Fibroblast of lung (primary cell): ENCODE data around the gene RFX2.

Experiments
- EZH2 ChIP-seq: IDR thresholded peaks from 2 replicates; pipeline ENCODE4 v1.5.1; 2012; ENCODE audit warnings: low read length, control low read depth, mild to moderate bottlenecking; ENCODE audit errors: missing control alignments
- TF ChIP-seq, protein P1 (sequence below), 2 donors: IDR thresholded peaks in 1 of 2; conservative IDR thresholded peaks in 1 of 2; 1 replicate in 1 of 2; 2 replicates in 1 of 2; pipeline ENCODE4 v1.5.1; 2011 to 2012; ENCODE audit warnings: low read length in 2 of 2, control low read depth in 1 of 2, inconsistent platforms in 1 of 2, low read depth in 1 of 2, mild to moderate bottlenecking in 1 of 2

DNA sequence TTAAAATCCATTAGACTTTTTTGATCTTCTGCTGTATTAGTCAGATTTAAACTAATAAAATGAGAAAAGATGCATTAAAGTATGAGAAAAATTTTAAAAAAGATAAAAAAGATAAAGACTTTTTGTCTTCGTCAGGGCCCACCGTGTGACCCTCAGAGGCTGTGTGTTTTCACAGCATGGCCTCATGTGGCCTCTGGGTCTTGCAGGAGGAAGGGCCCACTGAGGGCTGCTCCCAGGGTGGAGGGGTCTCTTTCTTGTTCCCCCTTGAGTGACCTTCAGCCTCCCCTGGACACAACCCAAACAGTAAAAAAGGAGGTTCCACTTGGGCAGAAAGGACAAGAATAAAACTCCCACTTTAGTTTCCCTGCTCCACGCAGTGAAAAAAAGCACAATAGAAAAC, 75.3 kb downstream of the RFX2 start:
- TF ChIP-seq, protein P1, sequence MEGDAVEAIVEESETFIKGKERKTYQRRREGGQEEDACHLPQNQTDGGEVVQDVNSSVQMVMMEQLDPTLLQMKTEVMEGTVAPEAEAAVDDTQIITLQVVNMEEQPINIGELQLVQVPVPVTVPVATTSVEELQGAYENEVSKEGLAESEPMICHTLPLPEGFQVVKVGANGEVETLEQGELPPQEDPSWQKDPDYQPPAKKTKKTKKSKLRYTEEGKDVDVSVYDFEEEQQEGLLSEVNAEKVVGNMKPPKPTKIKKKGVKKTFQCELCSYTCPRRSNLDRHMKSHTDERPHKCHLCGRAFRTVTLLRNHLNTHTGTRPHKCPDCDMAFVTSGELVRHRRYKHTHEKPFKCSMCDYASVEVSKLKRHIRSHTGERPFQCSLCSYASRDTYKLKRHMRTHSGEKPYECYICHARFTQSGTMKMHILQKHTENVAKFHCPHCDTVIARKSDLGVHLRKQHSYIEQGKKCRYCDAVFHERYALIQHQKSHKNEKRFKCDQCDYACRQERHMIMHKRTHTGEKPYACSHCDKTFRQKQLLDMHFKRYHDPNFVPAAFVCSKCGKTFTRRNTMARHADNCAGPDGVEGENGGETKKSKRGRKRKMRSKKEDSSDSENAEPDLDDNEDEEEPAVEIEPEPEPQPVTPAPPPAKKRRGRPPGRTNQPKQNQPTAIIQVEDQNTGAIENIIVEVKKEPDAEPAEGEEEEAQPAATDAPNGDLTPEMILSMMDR (conservative IDR thresholded peaks at IDR 0.05 in 1 of 2, IDR thresholded peaks at IDR 0.05 in 1 of 2; ENCODE audit: low read depth in 1 of 2, low read length in 2 of 2) = no peak
- no peak for TF ChIP-seq EZH2
